Measurements from ENCODE around the gene ZDHHC1.
"Not testable (repeated sequence)": the region's sequence is repeated elsewhere in the genome, so short reads cannot be mapped to it uniquely, and the experiment has no call there.

The ZDHHC1 gene

GRCh38 chr16:67391424-67392300 lies 24.6 kb downstream of the ZDHHC1 start:
- DNase-seq: no peak

DNA sequence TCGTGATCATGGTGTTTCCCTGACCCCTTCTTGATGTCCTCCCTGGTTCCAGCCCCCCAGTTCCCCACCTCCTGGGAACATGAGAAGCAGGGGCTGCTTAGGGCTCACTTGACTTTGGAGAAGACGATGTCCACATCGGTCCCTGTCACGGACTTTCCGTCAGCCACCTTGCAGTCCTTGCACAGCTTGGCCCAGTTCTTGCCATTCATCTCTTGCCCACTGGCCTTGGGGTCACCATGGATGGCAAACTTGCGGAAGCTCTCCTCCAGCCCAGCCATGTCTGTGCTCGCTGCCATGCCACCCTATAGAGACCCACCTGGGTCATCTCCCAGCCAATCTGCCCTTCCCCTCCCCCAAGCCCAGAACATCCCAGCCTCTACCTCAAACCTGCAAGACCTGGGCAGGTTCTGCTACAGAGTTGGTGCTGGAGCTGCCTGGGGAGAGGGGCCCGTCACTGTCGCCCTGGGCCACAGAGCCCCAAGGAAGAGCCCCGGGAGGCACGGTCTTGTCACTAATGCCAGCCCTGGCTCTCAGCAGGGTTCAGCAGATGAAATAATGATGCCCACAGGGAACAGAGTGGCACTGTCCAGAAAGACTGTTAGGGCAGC lies 25.4 kb downstream of the ZDHHC1 start:
- no peak for DNase-seq

- DNase-seq: no peak
Observed at GRCh38 chr16:67389911-67390815, 26.1 kb downstream of the ZDHHC1 start.

DNA sequence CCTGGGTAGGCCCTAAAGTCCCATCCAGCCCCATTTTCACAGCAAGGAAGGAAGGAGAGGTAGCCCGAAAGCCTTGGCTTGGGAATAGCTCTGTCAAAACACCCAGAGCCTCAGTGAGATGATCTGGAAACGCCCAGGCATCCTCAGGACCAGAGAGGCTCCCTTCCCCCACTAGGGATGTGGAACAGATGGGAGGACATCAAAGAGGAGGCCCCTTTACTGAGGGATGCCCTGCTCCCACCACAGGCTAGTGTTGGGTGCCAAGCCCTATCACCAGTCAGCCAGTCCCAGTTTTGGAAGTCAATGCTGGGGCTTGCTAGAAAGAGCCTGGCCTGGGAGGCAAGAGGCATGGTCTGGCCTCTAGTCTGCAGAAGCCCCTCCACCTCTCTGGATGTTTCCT lies 27.7 kb downstream of the ZDHHC1 start:
- no peak for DNase-seq

GRCh38 chr16:67388191-67388590 lies 28.1 kb downstream of the ZDHHC1 start:
- no peak for DNase-seq

- no peak for DNase-seq
Observed at GRCh38 chr16:67387479-67388079, 28.7 kb downstream of the ZDHHC1 start.

DNA sequence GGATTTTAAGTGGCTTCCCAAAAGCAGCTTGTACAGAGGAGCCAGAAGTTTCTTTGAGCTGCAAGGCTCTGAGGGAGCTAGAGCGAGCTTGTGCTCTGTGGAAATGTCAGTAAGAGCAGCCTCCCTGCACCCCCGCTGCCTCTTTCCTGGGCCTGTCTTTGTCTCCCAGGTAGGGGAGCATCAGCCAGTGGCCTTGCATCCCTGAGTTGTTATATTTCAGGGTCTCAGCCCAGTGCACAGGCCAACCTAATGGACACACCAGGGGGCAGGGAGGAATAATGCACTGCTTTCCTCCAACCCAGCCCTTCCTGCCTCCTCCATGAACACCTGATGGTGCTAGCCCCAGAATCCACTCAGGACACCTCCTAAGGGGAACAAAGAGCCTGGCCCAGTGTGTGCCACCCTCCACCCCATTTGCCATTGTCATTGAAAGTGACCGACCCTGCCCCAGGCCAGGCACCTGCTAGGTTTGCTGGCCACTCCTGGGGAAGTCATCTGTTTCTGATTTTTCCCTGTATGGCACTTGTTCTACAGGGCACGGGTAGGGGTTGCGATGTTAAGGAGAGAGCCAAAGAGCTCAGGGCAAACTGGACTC lies 29.3 kb downstream of the ZDHHC1 start:
- DNase-seq: no peak

DNA sequence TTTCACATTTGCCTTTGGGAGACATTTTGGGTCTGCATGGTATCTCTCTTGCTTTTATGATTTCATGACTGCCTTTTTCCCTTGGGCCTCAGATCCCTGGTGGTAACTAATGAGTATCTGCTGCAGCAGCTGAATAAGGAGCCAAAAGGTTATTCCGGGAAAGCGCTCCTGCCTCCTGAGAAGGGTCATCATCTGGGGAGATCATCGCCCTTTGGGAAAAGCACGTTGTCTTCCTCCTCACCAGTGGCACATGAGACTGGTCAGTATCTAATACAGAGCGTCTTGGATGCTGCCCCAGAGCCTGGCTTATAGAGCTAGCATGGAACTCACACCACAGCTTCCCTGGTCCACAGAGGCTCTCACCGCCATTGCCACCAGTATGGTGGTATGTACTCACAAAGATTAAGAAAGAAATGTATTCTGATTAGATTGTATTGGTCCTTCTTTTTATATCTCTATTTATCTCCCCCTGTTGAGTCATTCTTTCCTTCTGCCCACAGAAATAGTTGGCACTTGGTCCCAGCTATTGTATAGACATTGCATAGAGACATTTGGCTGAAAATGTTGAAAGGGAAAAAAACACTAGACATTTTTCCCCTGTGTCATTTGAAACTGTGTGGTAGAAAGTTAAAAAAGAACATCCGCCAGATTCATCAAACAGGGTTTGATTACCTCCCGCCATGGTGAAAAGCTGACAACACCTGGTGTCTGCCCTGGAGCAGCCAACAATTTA lies 31.3 kb downstream of the ZDHHC1 start:
- no peak for DNase-seq

DNA sequence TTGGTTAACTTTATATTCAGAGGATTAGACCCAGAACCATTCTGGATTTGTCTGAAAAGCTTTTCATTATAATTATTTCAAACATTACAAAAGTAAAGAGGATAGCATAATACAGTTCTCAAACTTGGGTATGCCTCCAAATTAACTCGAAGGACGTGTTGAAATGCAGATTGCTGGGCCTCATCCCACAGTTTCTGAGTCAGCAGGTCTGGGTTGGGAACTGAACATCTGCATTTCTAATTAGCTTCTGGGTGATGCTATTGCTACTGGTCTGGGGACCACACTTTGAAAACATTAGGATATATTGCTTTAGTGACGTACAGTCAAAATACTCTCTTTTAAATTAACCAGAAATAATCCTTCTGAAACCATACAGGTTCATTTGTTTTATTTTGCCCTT lies 33.0 kb downstream of the ZDHHC1 start:
- DNase-seq: no peak

GRCh38 chr16:67378642-67379041 lies 37.6 kb downstream of the ZDHHC1 start:
- no peak for DNase-seq

DNA sequence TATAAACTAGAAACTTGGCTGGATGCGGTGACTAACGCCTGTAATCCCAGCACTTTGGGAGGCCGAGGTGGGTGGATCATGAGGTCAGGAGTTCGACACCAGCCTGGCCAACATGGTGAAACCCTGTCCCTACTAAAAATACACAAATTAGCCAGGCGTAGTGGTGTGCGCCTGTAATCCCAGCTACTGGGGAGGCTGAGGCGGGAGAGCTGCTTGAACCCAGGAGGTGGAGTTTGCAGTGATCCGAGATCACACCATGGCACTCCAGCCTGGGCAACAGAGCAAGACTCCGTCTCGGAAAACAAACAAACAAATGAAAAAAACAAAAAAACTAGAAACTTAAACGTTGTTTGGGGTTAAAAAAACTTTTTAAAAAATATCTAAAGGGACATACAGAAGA lies 40.3 kb downstream of the ZDHHC1 start:
- DNase-seq: not testable (repeated sequence)

DNA sequence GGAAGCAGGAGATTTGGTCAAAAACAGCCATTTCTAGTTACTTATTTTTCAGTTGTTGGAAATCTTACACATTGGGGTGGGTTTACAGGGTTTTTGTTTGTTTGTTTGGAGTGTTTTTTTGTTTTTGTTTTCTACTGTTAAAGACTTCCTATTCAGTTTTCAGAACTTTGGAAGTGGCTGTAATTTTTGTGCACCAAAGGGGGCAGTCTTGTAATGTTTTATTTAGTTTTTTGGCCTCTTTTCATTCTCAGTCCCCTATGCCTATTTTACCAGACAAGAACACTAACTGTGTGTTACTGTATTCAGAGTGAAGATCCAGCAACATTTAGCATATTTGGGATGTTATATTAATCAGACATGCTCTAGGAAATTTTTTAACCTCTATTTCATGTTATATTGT lies 43.6 kb downstream of the ZDHHC1 start:
- DNase-seq: peak; percentile 18

- DNase-seq: no peak
Observed at GRCh38 chr16:67370661-67371060, 45.6 kb downstream of the ZDHHC1 start.

- DNase-seq: no peak
Observed at GRCh38 chr16:67364600-67365235, 51.6 kb downstream of the ZDHHC1 start.

DNA sequence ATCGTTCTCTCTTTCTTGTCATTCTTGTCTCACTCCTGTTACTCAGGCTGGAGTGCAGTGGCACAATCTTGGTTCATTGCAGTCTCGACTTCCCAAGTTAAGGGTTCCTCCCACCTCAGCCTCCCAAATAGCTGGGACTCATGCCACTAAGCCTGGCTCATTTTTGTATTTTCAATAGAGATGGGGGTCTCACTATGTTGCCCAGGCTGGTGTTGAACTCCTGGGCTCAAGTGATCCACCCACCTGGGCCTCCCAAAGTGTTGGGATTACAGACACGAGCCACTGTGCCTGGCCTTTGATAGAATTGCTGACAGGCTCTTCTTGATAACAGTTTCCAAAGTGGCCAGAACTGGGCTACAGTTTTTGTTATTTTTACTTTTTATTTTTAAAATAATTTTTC lies 55.2 kb downstream of the ZDHHC1 start:
- DNase-seq: no peak

- DNase-seq: not testable (repeated sequence)
Observed at GRCh38 chr16:67359540-67360269, 56.6 kb downstream of the ZDHHC1 start.

GRCh38 chr16:67357561-67357960 lies 58.7 kb downstream of the ZDHHC1 start:
- no peak for DNase-seq

- DNase-seq: no peak
Observed at GRCh38 chr16:67356396-67356795, 59.9 kb downstream of the ZDHHC1 start.

DNA sequence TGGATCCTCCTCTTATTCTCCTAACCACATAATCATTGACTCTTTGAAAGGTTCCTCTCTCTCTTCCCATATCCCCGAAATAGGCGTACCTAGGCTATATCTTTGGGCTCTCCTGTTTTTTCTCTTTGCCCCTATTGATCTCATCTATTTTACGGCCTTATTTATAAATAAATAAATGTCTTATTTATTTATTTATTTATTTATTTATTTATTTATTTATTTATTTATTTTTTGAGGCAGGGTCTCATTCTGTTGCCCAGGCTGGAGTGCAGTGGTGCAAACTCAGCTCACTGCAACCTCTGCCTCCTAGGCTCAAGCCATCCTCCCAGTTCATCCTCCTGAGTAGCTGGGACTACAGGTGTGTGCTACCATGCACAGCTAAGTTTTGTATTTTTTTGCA lies 63.8 kb downstream of the ZDHHC1 start:
- DNase-seq: not testable (repeated sequence)

DNA sequence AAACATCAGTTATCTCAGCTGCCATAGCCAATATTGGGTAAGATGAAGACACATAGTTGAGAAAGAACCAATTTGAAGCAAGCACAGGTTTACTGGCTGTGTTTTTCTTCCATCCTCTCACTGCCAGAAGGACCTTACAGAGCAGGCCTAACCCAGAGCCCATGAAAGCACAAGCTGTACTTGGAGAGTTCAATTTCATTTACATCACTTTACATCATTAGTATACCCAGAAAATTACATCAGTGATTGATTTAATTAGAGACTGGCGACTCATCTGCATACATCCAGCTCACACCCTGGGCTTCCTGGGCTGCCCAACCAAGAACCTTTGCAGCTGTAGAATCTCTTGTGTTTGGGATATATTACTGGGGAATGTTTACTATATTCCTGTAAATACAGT lies 66.0 kb downstream of the ZDHHC1 start:
- no peak for DNase-seq

DNA sequence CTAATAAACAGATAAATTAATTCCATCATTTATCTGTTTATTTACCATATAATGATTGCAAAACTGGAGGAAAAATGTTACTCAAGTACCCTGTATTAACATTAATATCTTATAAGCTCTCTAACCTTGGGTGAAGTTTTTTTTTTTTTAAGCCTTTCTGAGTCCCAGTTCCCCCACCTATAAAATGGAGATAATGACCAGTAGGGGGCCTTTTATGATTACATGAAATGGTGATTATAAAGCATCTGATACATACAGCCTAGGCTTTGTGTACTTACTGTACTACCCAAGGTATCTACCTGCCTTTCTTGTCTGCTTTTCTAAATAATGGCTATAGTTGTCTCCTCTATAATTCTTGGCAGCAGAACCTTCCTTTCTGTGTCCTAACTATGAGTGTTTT lies 67.1 kb downstream of the ZDHHC1 start:
- DNase-seq: peak; percentile 31

Measured in fibroblast of skin of right biceps (primary cell).